Measurements from ENCODE around the gene PPAT.
"Not testable (repeated sequence)": the region's sequence is repeated elsewhere in the genome, so short reads cannot be mapped to it uniquely, and the experiment has no call there.

PPAT gene

GRCh38 chr4:56435140-56435926, at the start of gene PPAT:
Gene PPAT (minus strand): TSS chr4:56435615. CDS start chr4:56435477, 138 bp downstream.
- peak; percentile 98 for DNase-seq

- DNase-seq = no peak
Observed at GRCh38 chr4:56480691-56481090, 45.3 kb upstream of the PPAT start.

- DNase-seq = no peak
Observed at GRCh38 chr4:56477192-56477702, 41.8 kb upstream of the PPAT start.

GRCh38 chr4:56475917-56476316, 40.5 kb upstream of the PPAT start:
- no peak for DNase-seq

- DNase-seq = no peak
Observed at GRCh38 chr4:56469489-56470210, 34.2 kb upstream of the PPAT start.

- DNase-seq = peak; percentile 73
Observed at GRCh38 chr4:56468097-56468422, 32.6 kb upstream of the PPAT start.

GRCh38 chr4:56467284-56468096, 32.1 kb upstream of the PPAT start, which contains the start of gene SRP72:
Gene SRP72 (plus strand): TSS chr4:56467617. CDS start chr4:56467636, 19 bp downstream.
- peak; percentile 92 for DNase-seq

GRCh38 chr4:56466910-56467283, 31.5 kb upstream of the PPAT start:
- DNase-seq = no peak

GRCh38 chr4:56466296-56466761, 30.9 kb upstream of the PPAT start:
- DNase-seq = peak; percentile 26

- DNase-seq = no peak
Observed at GRCh38 chr4:56465599-56466295, 30.3 kb upstream of the PPAT start.

- no peak for DNase-seq
Observed at GRCh38 chr4:56464581-56464980, 29.2 kb upstream of the PPAT start.

GRCh38 chr4:56463711-56464110, 28.3 kb upstream of the PPAT start:
- DNase-seq = no peak

- no peak for DNase-seq
Observed at GRCh38 chr4:56462157-56462556, 26.7 kb upstream of the PPAT start.

GRCh38 chr4:56460085-56460484, 24.7 kb upstream of the PPAT start:
- DNase-seq = no peak

GRCh38 chr4:56450342-56450741, 14.9 kb upstream of the PPAT start:
- DNase-seq = no peak

GRCh38 chr4:56449475-56449874, 14.1 kb upstream of the PPAT start:
- DNase-seq = not testable (repeated sequence)

GRCh38 chr4:56448301-56448700, 12.9 kb upstream of the PPAT start:
- no peak for DNase-seq

GRCh38 chr4:56445699-56446098, 10.3 kb upstream of the PPAT start:
- no peak for DNase-seq

GRCh38 chr4:56444719-56445118, 9.3 kb upstream of the PPAT start:
- DNase-seq = no peak

GRCh38 chr4:56440983-56441382, 5.6 kb upstream of the PPAT start:
- DNase-seq = no peak

- DNase-seq = no peak
Observed at GRCh38 chr4:56438766-56439165, 3.4 kb upstream of the PPAT start.

GRCh38 chr4:56434599-56435139, 746 bp downstream of the PPAT start:
- DNase-seq = peak; percentile 91

All from NCI-H146 (cell line).